Adrenal gland (tissue), 5 donors: ENCODE data around the gene CMTM1.

Source experiments
- POLR2A ChIP-seq, 2 donors: fragments of 450-650 bp; IDR thresholded peaks; one replicate each; pipeline ENCODE4 v1.6.1; 2017; ENCODE audit warnings: antibody characterized with exemption in 2 of 2, mild to moderate bottlenecking in 2 of 2, moderate library complexity in 1 of 2
- TF ChIP-seq, protein P1 (sequence below), 6 experiments: fragments of 450-650 bp in 4 of 6; fragments of 200-600 bp in 2 of 6; sonication (generic) in 1 of 6; IDR thresholded peaks; 1 replicate in 5 of 6; 2 replicates in 1 of 6; pipeline versions ENCODE4 v1.5.1 to v1.8.0; 2016 to 2021; ENCODE audit warnings: antibody characterized with exemption in 6 of 6, mild to moderate bottlenecking in 2 of 6, moderate library complexity in 1 of 6
- donor health status: DM: no; HTN: no; CAD: no.

DNA sequence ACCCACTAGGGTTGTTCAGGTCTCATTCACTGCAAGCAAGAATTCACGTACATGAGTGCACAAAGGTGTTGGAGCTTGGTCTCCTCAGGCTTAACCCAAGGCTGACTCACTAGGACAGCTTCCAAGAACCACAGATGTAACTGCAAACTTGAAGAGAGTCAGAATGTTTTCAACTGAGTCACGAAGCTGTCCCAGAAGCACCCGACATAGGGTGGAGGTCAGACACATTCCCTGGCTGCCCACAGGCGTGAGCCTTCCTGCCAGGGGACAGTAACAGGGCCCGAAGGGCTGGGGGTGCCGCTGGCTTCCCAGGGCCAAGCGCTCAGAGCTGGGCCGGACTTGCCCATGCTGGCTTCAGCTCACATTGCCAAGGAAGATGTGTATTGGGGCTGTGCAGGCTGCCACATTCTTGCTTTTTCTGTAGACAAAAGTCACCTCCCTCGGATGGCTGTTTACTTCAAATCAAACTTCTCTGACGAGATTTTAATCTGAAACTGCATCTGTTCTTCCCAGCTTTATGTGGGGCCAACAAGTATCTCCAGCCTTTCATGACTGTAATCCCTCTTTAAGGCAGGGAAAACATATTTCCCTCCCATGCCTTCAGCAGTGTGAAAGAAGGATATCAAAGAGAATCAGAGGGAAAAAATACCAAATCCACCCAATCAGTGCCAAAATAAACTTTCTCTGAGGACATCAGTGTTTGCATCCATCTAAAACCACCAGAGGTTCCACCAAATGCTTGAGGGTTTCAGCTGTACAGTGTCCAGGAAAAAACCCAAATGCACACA, 52.5 kb downstream of the CMTM1 start:
- TF ChIP-seq, protein P1, sequence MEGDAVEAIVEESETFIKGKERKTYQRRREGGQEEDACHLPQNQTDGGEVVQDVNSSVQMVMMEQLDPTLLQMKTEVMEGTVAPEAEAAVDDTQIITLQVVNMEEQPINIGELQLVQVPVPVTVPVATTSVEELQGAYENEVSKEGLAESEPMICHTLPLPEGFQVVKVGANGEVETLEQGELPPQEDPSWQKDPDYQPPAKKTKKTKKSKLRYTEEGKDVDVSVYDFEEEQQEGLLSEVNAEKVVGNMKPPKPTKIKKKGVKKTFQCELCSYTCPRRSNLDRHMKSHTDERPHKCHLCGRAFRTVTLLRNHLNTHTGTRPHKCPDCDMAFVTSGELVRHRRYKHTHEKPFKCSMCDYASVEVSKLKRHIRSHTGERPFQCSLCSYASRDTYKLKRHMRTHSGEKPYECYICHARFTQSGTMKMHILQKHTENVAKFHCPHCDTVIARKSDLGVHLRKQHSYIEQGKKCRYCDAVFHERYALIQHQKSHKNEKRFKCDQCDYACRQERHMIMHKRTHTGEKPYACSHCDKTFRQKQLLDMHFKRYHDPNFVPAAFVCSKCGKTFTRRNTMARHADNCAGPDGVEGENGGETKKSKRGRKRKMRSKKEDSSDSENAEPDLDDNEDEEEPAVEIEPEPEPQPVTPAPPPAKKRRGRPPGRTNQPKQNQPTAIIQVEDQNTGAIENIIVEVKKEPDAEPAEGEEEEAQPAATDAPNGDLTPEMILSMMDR (IDR thresholded peaks at IDR 0.05), result no peak
- peak in 1 of 2 donors; percentile 49 for TF ChIP-seq POLR2A (IDR thresholded peaks at IDR 0.05)
